OCI-LY1 (cell line): Measurements from ENCODE around the gene CACNA2D3.

ENCODE experiments used
- H2AFZ ChIP-seq: fragments of 200-600 bp; sonication (generic), shearing (Covaris generic); 2 replicates; pipeline ENCODE4 v1.6.0; 2014; ENCODE audit warnings: antibody characterized with exemption, mild to moderate bottlenecking, low read length
- H3F3A ChIP-seq: fragments of 200-600 bp; sonication (generic), shearing (Covaris generic); 2 replicates; pipeline ENCODE4 v1.6.0; 2014; ENCODE audit warnings: mild to moderate bottlenecking, antibody characterized with exemption, low read length, moderate library complexity; ENCODE audit not compliant: insufficient read depth
- H3K27ac ChIP-seq: fragments of 200-600 bp; sonication (generic); 2 replicates; pipeline ENCODE4 v1.5.1; 2014; ENCODE audit warnings: low read length, mixed run types, mild to moderate bottlenecking, low read depth; ENCODE audit not compliant: poor library complexity, severe bottlenecking
- H3K27me3 ChIP-seq: fragments of 200-600 bp; sonication (generic); 2 replicates; pipeline ENCODE4 v1.6.0; 2014; ENCODE audit warnings: antibody characterized with exemption, mild to moderate bottlenecking, low read length, moderate library complexity; ENCODE audit not compliant: insufficient read depth
- H3K36me3 ChIP-seq: fragments of 200-600 bp; sonication (generic); 2 replicates; pipeline ENCODE4 v1.6.1; 2014; ENCODE audit warnings: mild to moderate bottlenecking, antibody characterized with exemption, low read length, moderate library complexity, mixed read lengths; ENCODE audit not compliant: insufficient read depth
- H3K4me1 ChIP-seq: fragments of 200-600 bp; sonication (generic); 2 replicates; pipeline ENCODE4 v1.5.1; 2014; ENCODE audit warnings: mild to moderate bottlenecking, low read length, moderate library complexity; ENCODE audit not compliant: insufficient read depth, severe bottlenecking
- H3K4me2 ChIP-seq: fragments of 200-600 bp; sonication (generic), shearing (Covaris generic); 2 replicates; pipeline ENCODE4 v1.6.1; 2014; ENCODE audit warnings: low read length
- H3K4me3 ChIP-seq: fragments of 200-600 bp; sonication (generic); 2 replicates; pipeline ENCODE4 v1.5.1; 2014; ENCODE audit warnings: low read length, low read depth, mild to moderate bottlenecking, mixed read lengths; ENCODE audit not compliant: poor library complexity, severe bottlenecking
- H3K79me2 ChIP-seq: fragments of 200-600 bp; shearing (Covaris generic); 2 replicates; pipeline ENCODE4 v1.6.1; 2016; ENCODE audit warnings: mixed run types, low read length, mixed read lengths; ENCODE audit not compliant: insufficient read depth
- H3K9ac ChIP-seq: fragments of 200-600 bp; sonication (generic), shearing (Covaris generic); 2 replicates; pipeline ENCODE4 v1.6.1; 2014; ENCODE audit warnings: mild to moderate bottlenecking, low read length, mixed read lengths
- H3K9me2 ChIP-seq: fragments of 200-600 bp; sonication (generic), shearing (Covaris generic); 2 replicates; pipeline ENCODE4 v1.6.1; 2014; ENCODE audit warnings: low read depth, mild to moderate bottlenecking, low read length, mixed read lengths
- H3K9me3 ChIP-seq: fragments of 200-600 bp; shearing (Covaris generic); 2 replicates; pipeline ENCODE4 v1.6.1; 2014; ENCODE audit warnings: low read length, mixed read lengths
- H4K20me1 ChIP-seq: fragments of 200-600 bp; sonication (generic), shearing (Covaris generic); 2 replicates; pipeline ENCODE4 v1.6.0; 2016; ENCODE audit warnings: mild to moderate bottlenecking, low read length; ENCODE audit not compliant: insufficient read depth
- CTCF ChIP-seq: fragments of 200-600 bp; sonication (generic), shearing (Covaris generic); IDR thresholded peaks from 2 replicates; pipeline ENCODE4 v1.5.1; 2017; ENCODE audit warnings: mild to moderate bottlenecking, antibody characterized with exemption, low read length, moderate library complexity, mixed read lengths
- EZH2 ChIP-seq: fragments of 200-600 bp; sonication (generic), shearing (Covaris generic); IDR thresholded peaks from 2 replicates; pipeline ENCODE4 v1.8.0; 2017; ENCODE audit warnings: borderline replicate concordance, mixed run types, mild to moderate bottlenecking, antibody characterized with exemption, low read length, moderate library complexity, mixed read lengths

CACNA2D3 gene

DNA sequence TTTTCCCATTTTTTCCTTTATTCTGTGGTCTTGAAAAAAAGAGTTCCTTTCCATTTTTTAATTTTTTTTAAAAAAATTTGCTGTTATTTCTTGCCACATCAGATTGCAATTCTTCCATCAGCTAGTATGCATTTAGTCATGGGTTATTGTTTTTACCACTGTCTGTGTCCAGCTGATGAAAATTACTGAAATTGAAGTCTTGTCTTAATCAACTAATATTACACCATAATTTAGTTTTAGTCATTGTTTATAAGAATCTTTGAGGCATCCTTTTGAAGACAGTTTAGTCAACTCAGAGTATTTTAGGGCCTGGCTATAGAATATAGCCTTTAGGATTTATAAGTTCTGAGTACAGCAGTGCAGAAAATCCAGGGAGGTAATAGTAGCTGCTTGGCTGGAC lies 633.4 kb downstream of the CACNA2D3 start:
- no peak overlapping the region for H3K27ac ChIP-seq
- TF ChIP-seq CTCF: no peak
- H3K9ac ChIP-seq: no peak overlapping the region
- H3K4me3 ChIP-seq: no peak overlapping the region
- no peak overlapping the region for H2AFZ ChIP-seq
- no peaks in the 10 kb centered on the region for H3K9me2 ChIP-seq
- H3K4me2 ChIP-seq: no peak overlapping the region
- no peaks in the 10 kb centered on the region for H3K9me3 ChIP-seq
- H4K20me1 ChIP-seq: no peaks in the 10 kb centered on the region
- no peaks in the 10 kb centered on the region for H3K4me1 ChIP-seq
- H3K27me3 ChIP-seq: no peaks in the 10 kb centered on the region
- H3F3A ChIP-seq: no peaks in the 10 kb centered on the region
- no peaks in the 10 kb centered on the region for H3K36me3 ChIP-seq
- no peaks in the 10 kb centered on the region for H3K79me2 ChIP-seq

- no peaks in the 10 kb centered on the region for H3K4me1 ChIP-seq
- no peaks in the 10 kb centered on the region for H3K9me2 ChIP-seq
- no peak overlapping the region for H2AFZ ChIP-seq
- no peaks in the 10 kb centered on the region for H3K27me3 ChIP-seq
- H3K36me3 ChIP-seq: no peaks in the 10 kb centered on the region
- H3K27ac ChIP-seq: no peak overlapping the region
- TF ChIP-seq CTCF (no peak), EZH2 (no peak)
- H3K79me2 ChIP-seq: no peaks in the 10 kb centered on the region
- no peak overlapping the region for H3K4me2 ChIP-seq
- H3K4me3 ChIP-seq: no peak overlapping the region
- no peaks in the 10 kb centered on the region for H3F3A ChIP-seq
- H3K9ac ChIP-seq: no peak overlapping the region
- no peaks in the 10 kb centered on the region for H4K20me1 ChIP-seq
- H3K9me3 ChIP-seq: no peaks in the 10 kb centered on the region
These were observed 634.0 kb downstream of the CACNA2D3 start for GRCh38 chr3:54756330-54756731.

- Histone ChIP-seq H3K9ac (no peak overlapping the region), H3K4me2 (no peak overlapping the region), H3K79me2 (no peaks in the 10 kb centered on the region), H3K4me1 (no peaks in the 10 kb centered on the region), H2AFZ (no peak overlapping the region), H3K9me3 (no peaks in the 10 kb centered on the region), H4K20me1 (no peaks in the 10 kb centered on the region), H3K27me3 (no peaks in the 10 kb centered on the region), H3K27ac (no peak overlapping the region), H3K9me2 (no peaks in the 10 kb centered on the region), H3F3A (no peaks in the 10 kb centered on the region), H3K4me3 (no peak overlapping the region), H3K36me3 (no peaks in the 10 kb centered on the region)
- no peak for TF ChIP-seq CTCF
- no peak for TF ChIP-seq EZH2
These were observed 636.1 kb downstream of the CACNA2D3 start for GRCh38 chr3:54758461-54758860.
